AG09319 (cell line): Measurements from ENCODE around the gene GTF3C1.

ENCODE experiments used
- DNase-seq: peaks from one replicate; pipeline ENCODE4 v3.0.0-alpha.2; 2010; ENCODE audit warnings: low read depth; ENCODE audit errors: extremely low read depth
- CTCF ChIP-seq: IDR thresholded peaks from 2 replicates; pipeline ENCODE4 v1.5.1; 2011; ENCODE audit warnings: low read depth, mild to moderate bottlenecking, inconsistent platforms, low read length, moderate library complexity

GTF3C1 gene

DNA sequence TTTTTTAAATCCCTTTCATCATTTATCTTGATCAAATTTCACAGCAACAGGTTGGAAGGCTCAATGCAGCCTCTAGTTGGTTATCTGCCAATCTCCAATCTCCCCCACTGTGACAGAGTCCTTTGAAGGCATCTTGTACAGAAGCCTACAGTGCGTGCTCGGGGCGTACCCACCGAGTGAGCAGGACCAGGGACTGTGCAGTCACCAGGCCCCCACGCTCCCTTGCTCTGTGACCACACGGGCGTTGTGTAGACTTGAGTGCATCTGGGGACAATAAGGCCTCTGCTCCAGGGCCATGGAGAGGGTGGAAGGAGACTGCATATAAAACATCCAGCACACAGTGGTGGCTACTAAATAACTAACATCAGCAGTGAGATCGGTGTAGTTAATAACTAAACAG lies 63.4 kb downstream of the GTF3C1 start:
- TF ChIP-seq CTCF: no peak
- DNase-seq: no peak

- TF ChIP-seq CTCF: no peak
- no peak for DNase-seq
Measured at GRCh38 chr16:27485811-27486210, 63.9 kb downstream of the GTF3C1 start.

DNA sequence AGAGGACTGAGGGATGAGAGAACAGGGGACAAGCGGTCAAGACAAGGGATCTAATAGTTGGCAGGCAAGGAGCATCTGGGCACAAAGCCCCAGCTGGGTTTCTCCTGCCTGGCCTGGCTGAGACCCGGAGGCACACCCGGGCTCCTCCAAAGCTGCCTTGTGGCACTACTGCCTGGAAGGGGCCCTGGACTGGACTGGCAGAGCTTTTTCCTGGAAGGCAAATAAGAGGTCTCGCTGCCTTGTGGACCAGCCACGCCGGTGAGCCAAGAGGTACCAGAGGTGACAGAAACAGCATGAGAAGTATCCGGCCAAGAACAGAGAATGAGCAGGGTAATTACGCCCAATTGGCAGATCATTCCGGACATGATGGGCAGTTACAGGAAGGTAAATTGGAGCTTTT lies 64.6 kb downstream of the GTF3C1 start:
- no peak for TF ChIP-seq CTCF

DNA sequence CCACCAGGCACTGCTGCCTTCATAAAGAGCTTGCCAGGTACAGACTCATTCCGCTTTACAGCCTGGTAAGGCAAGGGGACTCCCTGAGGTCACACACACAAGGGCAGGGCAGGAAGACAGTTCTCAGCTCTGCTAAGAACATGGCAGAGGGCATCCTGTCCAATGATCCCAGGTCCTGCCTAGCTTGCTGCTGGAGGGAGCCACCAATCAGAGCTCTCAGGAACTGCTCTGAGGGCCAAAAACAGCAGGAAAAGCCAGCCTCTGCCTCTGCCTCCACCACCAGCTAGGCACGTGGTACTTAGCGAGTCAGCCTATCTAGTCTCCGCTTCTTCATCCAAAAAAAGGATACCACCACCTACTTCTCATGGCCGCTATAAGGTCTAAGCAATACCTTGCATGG lies 66.1 kb downstream of the GTF3C1 start:
- DNase-seq: no peak
- TF ChIP-seq CTCF: no peak

More for the DNA sequence above, 64.6 kb downstream of the GTF3C1 start:
- no peak for DNase-seq

DNA sequence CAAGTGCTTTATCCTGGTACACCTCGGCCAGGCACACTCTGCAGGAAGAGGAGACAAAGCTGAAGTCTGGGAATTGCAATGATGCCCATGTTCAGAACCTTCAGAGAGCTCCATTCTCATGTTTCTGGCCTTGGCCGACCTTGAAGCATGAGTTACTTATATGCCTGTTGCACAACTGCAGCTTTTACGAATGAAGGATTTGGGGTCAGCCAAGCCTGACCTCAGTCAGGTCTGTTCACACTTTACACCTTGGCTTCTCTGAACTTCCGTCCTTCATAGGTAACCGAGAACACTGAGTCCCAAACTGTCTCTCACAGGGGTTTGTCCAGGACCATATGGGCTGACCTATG lies 66.7 kb downstream of the GTF3C1 start:
- no peak for DNase-seq
- TF ChIP-seq CTCF: no peak

GRCh38 chr16:27482397-27483087 lies 67.2 kb downstream of the GTF3C1 start:
- no peak for TF ChIP-seq CTCF

GRCh38 chr16:27481282-27481934 lies 68.3 kb downstream of the GTF3C1 start:
- no peak for TF ChIP-seq CTCF
- DNase-seq: no peak

More at GRCh38 chr16:27482397-27483087, 67.2 kb downstream of the GTF3C1 start:
- no peak for DNase-seq
